Activated CD8-positive, alpha-beta T cell treated with anti-CD3 and anti-CD28 coated beads for 36 hours (primary cell): ENCODE data around the gene GGT1. TPM values are rescaled to one million over a fixed set of nuclear protein-coding genes. Genes with fewer than 3 reads are reported as not detected.

Experiments used
- ATAC-seq: fragments of 200-7000 bp; cut with Tn5 transposase; one replicate; pipeline ENCODE4 v1.10.0; 2021; ENCODE audit warnings: mild to moderate bottlenecking, moderate library complexity
- CTCF ChIA-PET: fragments of 350-600 bp; sonication (Branson Sonifier 250); formaldehyde crosslinking; loops from one replicate; lab custom pipeline; 2021; ENCODE audit warnings: antibody characterized with exemption; lab: Charles Lee
- POLR2A ChIA-PET: fragments of 350-600 bp; sonication (Branson Sonifier 250); formaldehyde crosslinking; loops from one replicate; lab custom pipeline; 2021; ENCODE audit warnings: antibody characterized with exemption; lab: Charles Lee
- DNase-seq: peaks from one replicate; pipeline ENCODE4 v3.0.0-alpha.2; 2020
- H3K27ac Mint-ChIP-seq: one replicate; pipeline ENCODE4 v1.8.0; 2021; ENCODE audit warnings: mild to moderate bottlenecking, mixed read lengths
- H3K27me3 Mint-ChIP-seq: one replicate; pipeline ENCODE4 v1.8.0; 2021; ENCODE audit warnings: mixed read lengths
- H3K36me3 Mint-ChIP-seq: one replicate; pipeline ENCODE4 v1.8.0; 2021; ENCODE audit warnings: low read depth, mixed read lengths
- H3K4me1 Mint-ChIP-seq: one replicate; pipeline ENCODE4 v1.8.0; 2021; ENCODE audit warnings: low read depth, mixed read lengths
- H3K4me3 Mint-ChIP-seq: one replicate; pipeline ENCODE4 v1.8.0; 2021; ENCODE audit warnings: mild to moderate bottlenecking, moderate library complexity, mixed read lengths
- H3K9me3 Mint-ChIP-seq: one replicate; pipeline ENCODE4 v1.8.0; 2021; ENCODE audit warnings: mixed read lengths
- CTCF ChIP-seq: fragments of 200-600 bp; IDR thresholded peaks from one replicate; pipeline ENCODE4 v1.8.0; 2022; ENCODE audit warnings: antibody characterized with exemption, mild to moderate bottlenecking
- intact Hi-C: fragments of 100-400 bp; cut with micrococcal nuclease; formaldehyde crosslinking; loops from one replicate; pipeline ENCODE4 v1.10.0; 2022
- total RNA-seq, 2 experiments: library from RNA; stranded (reverse); gene quantifications; one replicate each; pipeline ENCODE4 v1.2.3, GENCODE V29; 2021

Gene GGT1
- total RNA-seq, 2 experiments from 2014 or later = 15.6 to 17.8 TPM

- Mint-ChIP-seq H3K4me3 (no peak overlapping the region), H3K27me3 (no peaks in the 10 kb centered on the region), H3K36me3 (no peaks in the 10 kb centered on the region), H3K4me1 (no peaks in the 10 kb centered on the region), H3K27ac (no peak overlapping the region), H3K9me3 (no peaks in the 10 kb centered on the region)
- CTCF ChIA-PET = no interaction called here
- POLR2A ChIA-PET = interaction anchor here (1.0 kb wide), 1 partner anchor 21 kb away, joined by 4 read pairs; no protein-coding TSS in a partner anchor
- intact Hi-C loops = no loop called here
- no peak for TF ChIP-seq CTCF
- ATAC-seq (no peak), DNase-seq (no peak)
Measured at GRCh38 chr22:24584166-24584790, 18.7 kb upstream of the GGT1 start.

GRCh38 chr22:24584871-24585411 lies 18.1 kb upstream of the GGT1 start:
- no peak overlapping the region for H3K4me3 Mint-ChIP-seq
- no peaks in the 10 kb centered on the region for H3K36me3 Mint-ChIP-seq
- POLR2A ChIA-PET = no interaction called here
- no peaks in the 10 kb centered on the region for H3K4me1 Mint-ChIP-seq
- H3K9me3 Mint-ChIP-seq = no peaks in the 10 kb centered on the region
- TF ChIP-seq CTCF = no peak
- CTCF ChIA-PET = no interaction called here
- no peak overlapping the region for H3K27ac Mint-ChIP-seq
- intact Hi-C loops = no loop called here
- ATAC-seq = no peak
- no peak for DNase-seq
- no peaks in the 10 kb centered on the region for H3K27me3 Mint-ChIP-seq

- Mint-ChIP-seq H3K4me3 (no peak overlapping the region), H3K36me3 (no peaks in the 10 kb centered on the region), H3K9me3 (no peaks in the 10 kb centered on the region), H3K27me3 (no peaks in the 10 kb centered on the region), H3K27ac (no peak overlapping the region), H3K4me1 (no peaks in the 10 kb centered on the region)
- DNase-seq (no peak), ATAC-seq (no peak)
- no peak for TF ChIP-seq CTCF
- ChIA-PET POLR2A (no interaction called here), CTCF (no interaction called here)
- intact Hi-C loops = no loop called here
Measured at GRCh38 chr22:24585461-24585860, 17.5 kb upstream of the GGT1 start.

GRCh38 chr22:24585927-24586546 lies 17.0 kb upstream of the GGT1 start:
- H3K27ac Mint-ChIP-seq = no peak overlapping the region
- CTCF ChIA-PET = no interaction called here
- H3K4me3 Mint-ChIP-seq = no peak overlapping the region
- H3K9me3 Mint-ChIP-seq = no peaks in the 10 kb centered on the region
- no peak for TF ChIP-seq CTCF
- no peaks in the 10 kb centered on the region for H3K27me3 Mint-ChIP-seq
- ATAC-seq (no peak), DNase-seq (no peak)
- POLR2A ChIA-PET = no interaction called here
- no peaks in the 10 kb centered on the region for H3K4me1 Mint-ChIP-seq
- H3K36me3 Mint-ChIP-seq = no peaks in the 10 kb centered on the region
- intact Hi-C loops = no loop called here

GRCh38 chr22:24587251-24587650 lies 15.7 kb upstream of the GGT1 start:
- ChIA-PET POLR2A (interaction anchor here (1.0 to 1.3 kb wide), 2 partner anchors 10 to 14 kb away, joined by 3 read pairs; no protein-coding TSS in a partner anchor), CTCF (no interaction called here)
- ATAC-seq (no peak), DNase-seq (no peak)
- no peaks in the 10 kb centered on the region for H3K9me3 Mint-ChIP-seq
- H3K4me1 Mint-ChIP-seq = peaks cover 2% of the 10 kb centered on the region
- H3K36me3 Mint-ChIP-seq = no peaks in the 10 kb centered on the region
- H3K27ac Mint-ChIP-seq = no peak overlapping the region
- H3K4me3 Mint-ChIP-seq = no peak overlapping the region
- intact Hi-C loops = no loop called here
- peaks cover 3% of the 10 kb centered on the region for H3K27me3 Mint-ChIP-seq
- no peak for TF ChIP-seq CTCF
